ENCODE data around the gene ZNF444. TPM values are rescaled to one million over a fixed set of nuclear protein-coding genes. Genes with fewer than 3 reads are reported as not detected.

ZNF444 gene
- total RNA-seq, 1 donor from 2014 or later = 94.9 TPM

DNA sequence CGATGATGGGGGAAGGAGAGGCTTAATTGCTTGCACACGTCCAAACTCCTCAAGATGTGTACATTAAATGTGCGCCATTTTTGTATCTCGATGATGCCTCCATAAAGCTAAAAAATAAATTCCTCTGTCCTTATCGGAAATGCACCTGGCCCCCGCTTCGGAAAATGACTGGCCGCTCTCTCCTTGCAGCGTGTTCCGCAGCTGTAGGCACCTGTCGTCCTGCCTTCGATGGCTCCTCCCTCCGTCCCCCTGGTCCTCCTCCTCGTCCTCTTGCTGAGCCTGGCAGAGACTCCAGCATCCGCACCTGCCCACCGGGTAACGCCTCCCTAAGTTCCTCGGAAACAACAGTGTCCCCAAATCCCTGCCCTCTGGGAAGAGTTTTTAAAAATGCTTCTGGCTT is 35.8 kb downstream of the ZNF444 start:
- H3K27me3 ChIP-seq = no peaks in the 10 kb centered on the region
- intact Hi-C loops (cut with DNase I) = no loop called here
- TF ChIP-seq, protein P1, sequence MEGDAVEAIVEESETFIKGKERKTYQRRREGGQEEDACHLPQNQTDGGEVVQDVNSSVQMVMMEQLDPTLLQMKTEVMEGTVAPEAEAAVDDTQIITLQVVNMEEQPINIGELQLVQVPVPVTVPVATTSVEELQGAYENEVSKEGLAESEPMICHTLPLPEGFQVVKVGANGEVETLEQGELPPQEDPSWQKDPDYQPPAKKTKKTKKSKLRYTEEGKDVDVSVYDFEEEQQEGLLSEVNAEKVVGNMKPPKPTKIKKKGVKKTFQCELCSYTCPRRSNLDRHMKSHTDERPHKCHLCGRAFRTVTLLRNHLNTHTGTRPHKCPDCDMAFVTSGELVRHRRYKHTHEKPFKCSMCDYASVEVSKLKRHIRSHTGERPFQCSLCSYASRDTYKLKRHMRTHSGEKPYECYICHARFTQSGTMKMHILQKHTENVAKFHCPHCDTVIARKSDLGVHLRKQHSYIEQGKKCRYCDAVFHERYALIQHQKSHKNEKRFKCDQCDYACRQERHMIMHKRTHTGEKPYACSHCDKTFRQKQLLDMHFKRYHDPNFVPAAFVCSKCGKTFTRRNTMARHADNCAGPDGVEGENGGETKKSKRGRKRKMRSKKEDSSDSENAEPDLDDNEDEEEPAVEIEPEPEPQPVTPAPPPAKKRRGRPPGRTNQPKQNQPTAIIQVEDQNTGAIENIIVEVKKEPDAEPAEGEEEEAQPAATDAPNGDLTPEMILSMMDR (IDR thresholded peaks at IDR 0.05) = no peak

DNA sequence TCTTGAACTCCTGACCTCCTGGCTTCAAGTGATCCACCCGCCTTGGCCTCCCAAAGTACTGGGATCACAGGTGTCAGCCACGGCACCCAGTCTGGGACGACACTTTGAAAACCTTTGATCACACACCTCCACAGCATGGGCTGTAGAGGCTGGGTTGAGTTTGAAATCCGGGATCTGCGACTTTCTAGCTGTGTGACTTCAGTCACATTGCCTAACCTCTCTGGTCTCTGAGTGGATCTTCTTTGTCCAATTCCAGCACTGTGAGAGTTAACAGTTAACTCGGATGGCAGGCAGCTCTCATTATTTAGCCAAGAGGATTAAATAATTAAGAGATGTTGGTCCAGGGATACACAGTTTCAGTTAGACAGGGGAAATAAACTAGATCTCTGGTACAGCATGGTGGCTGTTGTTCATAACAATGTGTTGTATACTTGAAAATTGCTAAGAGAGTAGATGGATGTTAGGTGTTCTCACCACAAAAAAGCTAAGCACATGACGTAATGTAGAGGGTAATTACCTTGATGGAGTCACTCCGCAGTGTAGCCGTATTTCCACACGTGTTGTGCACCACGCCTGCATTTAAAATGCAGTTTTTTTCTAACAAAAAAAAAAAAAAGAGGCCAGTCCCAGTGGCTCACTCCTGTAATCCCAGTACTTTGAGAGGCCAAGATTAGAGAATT is 36.6 kb downstream of the ZNF444 start:
- intact Hi-C loops (cut with DNase I) = no loop called here
- Histone ChIP-seq H3K4me1 (no peaks in the 10 kb centered on the region), H3K9me3 (no peaks in the 10 kb centered on the region), H3K36me3 (no peaks in the 10 kb centered on the region), H3K4me3 (no peak overlapping the region), H3K27me3 (no peaks in the 10 kb centered on the region), H3K27ac (no peak overlapping the region)
- DNase-seq (ENCODE audit: low spot score in 2 of 2) = no peak
- TF ChIP-seq, protein P1 (IDR thresholded peaks at IDR 0.05) = no peak

More for the DNA sequence above, 35.8 kb downstream of the ZNF444 start:
- no peak overlapping the region for H3K4me3 ChIP-seq
- H3K36me3 ChIP-seq = no peaks in the 10 kb centered on the region
- H3K4me1 ChIP-seq = no peaks in the 10 kb centered on the region
- no peaks in the 10 kb centered on the region for H3K9me3 ChIP-seq
- no peak overlapping the region for H3K27ac ChIP-seq
- DNase-seq (ENCODE audit: low spot score in 2 of 2) = no peak

DNA sequence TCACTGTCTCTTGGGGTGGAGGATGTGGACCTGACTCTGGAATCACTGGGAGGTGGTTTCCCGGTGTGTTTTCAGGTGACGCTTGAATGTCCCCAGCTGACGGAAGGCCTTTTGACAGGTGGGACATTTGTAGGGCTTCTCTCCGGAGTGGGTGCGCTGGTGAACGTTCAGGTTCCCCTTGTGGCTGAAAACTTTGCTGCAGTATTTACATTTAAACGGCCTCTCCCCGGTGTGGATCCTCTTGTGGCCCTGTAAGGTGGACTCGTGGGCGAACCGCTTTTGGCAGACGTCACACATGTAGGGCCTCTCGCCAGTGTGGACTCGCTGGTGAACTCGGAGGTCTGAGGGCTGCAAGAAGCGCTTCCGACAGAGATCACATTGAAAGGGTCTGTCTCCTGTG is 48.7 kb downstream of the ZNF444 start:
- H3K27ac ChIP-seq = no peak overlapping the region
- no peaks in the 10 kb centered on the region for H3K27me3 ChIP-seq
- H3K4me3 ChIP-seq = no peak overlapping the region
- H3K36me3 ChIP-seq = no peaks in the 10 kb centered on the region
- no peaks in the 10 kb centered on the region for H3K9me3 ChIP-seq
- no peak for DNase-seq (ENCODE audit: low spot score in 2 of 2)
- H3K4me1 ChIP-seq = no peaks in the 10 kb centered on the region
- TF ChIP-seq, protein P1 (IDR thresholded peaks at IDR 0.05) = no peak
- intact Hi-C loops (cut with DNase I) = no loop called here

DNA sequence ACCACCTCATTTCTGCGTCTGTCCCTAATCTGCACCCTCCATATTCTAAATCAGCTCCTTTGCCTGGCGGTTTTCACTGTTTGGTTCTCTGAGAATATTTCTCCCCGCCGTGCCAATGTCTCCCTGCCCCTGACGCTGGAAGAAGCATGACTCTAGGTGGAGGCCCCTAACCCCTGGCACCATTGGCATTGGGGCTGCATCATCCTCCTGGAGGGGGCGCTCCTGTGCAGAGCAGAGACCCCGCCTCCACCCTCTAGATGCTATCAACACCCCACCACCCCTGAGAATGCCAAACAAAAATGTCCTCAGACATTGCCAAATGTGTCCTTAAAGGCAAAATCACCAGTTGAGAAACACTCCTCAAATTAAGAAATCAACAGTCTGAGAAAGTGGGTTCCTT is 50.0 kb downstream of the ZNF444 start:
- TF ChIP-seq, protein P1 (IDR thresholded peaks at IDR 0.05) = no peak
- intact Hi-C loops (cut with DNase I) = no loop called here

DNA sequence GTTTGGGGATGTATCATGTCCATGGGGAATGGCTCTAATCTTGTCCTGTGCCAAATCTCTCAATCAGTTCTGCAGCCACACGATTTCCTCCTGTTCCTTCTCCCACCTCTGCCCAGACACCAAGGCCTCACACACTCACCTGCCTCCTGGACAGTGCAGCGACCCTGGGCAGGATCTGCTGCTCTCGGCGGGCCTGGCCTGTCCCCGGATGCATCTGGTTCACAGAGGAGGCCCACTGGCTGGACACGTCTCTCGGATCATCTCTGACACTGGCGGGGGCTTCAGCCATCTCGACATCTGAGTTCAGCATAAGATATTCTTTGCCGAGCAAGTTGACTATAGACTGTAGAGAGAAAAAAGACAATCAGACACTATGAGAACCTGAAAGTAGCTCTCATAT is 50.6 kb downstream of the ZNF444 start:
- intact Hi-C loops (cut with DNase I) = no loop called here
- Histone ChIP-seq H3K9me3 (no peaks in the 10 kb centered on the region), H3K36me3 (no peaks in the 10 kb centered on the region), H3K4me1 (no peaks in the 10 kb centered on the region), H3K27ac (no peak overlapping the region), H3K4me3 (no peak overlapping the region), H3K27me3 (no peaks in the 10 kb centered on the region)
- TF ChIP-seq, protein P1 (IDR thresholded peaks at IDR 0.05) = no peak
- DNase-seq (ENCODE audit: low spot score in 2 of 2) = no peak

More for the DNA sequence above, 50.0 kb downstream of the ZNF444 start:
- Histone ChIP-seq H3K27me3 (no peaks in the 10 kb centered on the region), H3K4me3 (no peak overlapping the region), H3K4me1 (no peaks in the 10 kb centered on the region), H3K36me3 (no peaks in the 10 kb centered on the region), H3K27ac (no peak overlapping the region), H3K9me3 (no peaks in the 10 kb centered on the region)
- DNase-seq (ENCODE audit: low spot score in 2 of 2) = no peak

Measured in ascending aorta (tissue), 2 donors.